ENCODE data around the gene HHEX.

DNA sequence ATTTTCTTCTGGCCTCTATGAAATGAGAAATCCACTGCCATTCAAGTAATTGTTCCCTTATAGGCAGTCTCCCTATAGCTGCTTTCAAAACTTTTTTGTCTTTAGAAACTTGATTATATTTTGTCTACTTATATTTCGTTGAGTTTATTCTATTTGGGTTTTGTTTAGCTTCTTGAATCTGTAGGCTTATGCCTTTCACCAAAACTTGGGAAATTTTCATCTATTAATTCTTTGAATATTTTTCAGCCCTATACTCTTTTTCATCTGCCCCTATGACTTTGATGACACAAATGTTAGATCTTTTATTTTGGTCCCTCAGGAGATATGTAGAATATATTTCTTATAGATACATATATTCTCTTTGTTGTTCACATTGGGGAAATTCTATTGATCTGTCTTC lies 48.3 kb upstream of the HHEX start:
- TF ChIP-seq, protein P1, sequence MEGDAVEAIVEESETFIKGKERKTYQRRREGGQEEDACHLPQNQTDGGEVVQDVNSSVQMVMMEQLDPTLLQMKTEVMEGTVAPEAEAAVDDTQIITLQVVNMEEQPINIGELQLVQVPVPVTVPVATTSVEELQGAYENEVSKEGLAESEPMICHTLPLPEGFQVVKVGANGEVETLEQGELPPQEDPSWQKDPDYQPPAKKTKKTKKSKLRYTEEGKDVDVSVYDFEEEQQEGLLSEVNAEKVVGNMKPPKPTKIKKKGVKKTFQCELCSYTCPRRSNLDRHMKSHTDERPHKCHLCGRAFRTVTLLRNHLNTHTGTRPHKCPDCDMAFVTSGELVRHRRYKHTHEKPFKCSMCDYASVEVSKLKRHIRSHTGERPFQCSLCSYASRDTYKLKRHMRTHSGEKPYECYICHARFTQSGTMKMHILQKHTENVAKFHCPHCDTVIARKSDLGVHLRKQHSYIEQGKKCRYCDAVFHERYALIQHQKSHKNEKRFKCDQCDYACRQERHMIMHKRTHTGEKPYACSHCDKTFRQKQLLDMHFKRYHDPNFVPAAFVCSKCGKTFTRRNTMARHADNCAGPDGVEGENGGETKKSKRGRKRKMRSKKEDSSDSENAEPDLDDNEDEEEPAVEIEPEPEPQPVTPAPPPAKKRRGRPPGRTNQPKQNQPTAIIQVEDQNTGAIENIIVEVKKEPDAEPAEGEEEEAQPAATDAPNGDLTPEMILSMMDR (IDR thresholded peaks at IDR 0.05): no peak
- no peak for TF ChIP-seq POLR2A (IDR thresholded peaks at IDR 0.05)

Data from testis (tissue), 2 donors.